ENCODE measurements around the gene MT1X.

Gene MT1X

DNA sequence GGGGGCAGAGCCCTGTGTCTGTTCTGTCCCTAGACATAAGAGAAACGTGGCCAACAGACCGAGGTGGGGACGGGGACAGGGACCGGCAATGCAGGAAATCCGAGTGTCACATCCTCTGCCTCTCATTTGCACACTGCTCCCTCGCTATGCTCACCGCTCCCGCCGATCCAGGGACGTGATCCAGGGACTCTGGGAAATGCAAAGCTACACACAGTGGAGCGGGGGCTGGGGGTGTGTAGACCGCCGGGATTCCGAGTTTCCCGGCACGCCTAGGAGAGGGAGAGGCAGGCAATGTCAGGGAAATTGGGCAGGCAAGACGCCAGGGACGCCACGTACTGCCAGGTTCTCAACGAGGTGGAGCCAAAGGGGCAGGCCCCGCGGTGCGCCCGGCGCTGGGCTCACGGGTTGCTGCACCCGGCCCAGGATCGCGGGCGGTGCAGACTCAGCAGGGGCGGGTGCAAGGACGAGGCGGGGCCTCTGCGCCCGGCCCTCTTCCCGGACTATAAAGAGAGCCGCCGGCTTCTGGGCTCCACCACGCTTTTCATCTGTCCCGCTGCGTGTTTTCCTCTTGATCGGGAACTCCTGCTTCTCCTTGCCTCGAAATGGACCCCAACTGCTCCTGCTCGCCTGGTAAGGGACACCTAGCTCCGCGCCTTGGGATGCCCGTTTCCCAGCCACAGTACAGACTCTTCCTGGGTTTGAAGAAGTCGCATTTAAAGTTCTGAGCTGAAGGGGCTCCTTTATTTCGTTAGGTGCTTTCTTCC, at the start of gene MT1X:
Gene MT1X, plus strand, starts transcription at position 532 of the 764 bp plus-strand sequence. Its CDS starts 71 bp downstream, at position 603.
- peak; percentile 90 for DNase-seq

DNA sequence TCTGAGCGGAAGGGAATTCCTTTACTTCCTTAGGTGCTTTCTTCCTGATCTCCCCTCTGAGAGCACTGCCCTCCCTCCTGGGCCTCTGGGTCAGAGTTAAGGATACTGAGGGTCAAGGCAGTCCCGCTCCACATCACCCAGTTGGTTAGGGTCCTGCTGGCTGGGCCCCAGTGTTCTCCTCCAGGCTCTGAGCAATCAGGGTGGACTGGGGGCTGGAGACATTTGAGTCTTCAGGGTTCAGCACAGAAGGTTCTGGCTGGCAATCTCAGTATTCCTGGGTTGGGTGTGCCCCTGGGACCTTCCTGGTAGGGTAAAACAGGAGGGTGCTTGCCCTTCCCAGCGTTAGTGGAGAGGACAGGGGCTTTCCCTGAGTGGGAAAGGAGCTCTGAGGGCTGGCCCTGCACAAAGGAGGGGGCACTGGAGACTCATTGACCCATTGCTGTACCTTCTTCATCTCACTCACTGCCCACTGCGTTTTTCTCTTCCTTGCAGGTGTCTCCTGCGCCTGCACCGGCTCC, 49.4 kb upstream of the MT1X start:
- no peak for DNase-seq

DNA sequence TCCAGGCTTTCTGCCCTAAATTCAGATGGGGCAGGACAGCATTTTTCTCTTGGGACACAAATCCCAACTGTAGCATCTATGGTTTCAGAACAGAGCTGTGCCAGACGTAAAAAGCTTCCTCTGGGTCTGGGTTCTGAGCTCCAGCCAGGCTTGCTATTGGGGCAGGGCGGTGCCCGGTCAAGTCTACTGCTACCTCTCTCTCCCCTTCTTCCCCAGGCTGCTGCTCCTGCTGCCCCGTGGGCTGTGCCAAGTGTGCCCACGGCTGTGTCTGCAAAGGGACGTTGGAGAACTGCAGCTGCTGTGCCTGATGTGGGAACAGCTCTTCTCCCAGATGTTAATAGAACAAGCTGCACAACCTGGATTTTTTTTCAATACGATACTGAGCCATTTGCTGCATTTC, 48.7 kb upstream of the MT1X start:
- no peak for DNase-seq

DNA sequence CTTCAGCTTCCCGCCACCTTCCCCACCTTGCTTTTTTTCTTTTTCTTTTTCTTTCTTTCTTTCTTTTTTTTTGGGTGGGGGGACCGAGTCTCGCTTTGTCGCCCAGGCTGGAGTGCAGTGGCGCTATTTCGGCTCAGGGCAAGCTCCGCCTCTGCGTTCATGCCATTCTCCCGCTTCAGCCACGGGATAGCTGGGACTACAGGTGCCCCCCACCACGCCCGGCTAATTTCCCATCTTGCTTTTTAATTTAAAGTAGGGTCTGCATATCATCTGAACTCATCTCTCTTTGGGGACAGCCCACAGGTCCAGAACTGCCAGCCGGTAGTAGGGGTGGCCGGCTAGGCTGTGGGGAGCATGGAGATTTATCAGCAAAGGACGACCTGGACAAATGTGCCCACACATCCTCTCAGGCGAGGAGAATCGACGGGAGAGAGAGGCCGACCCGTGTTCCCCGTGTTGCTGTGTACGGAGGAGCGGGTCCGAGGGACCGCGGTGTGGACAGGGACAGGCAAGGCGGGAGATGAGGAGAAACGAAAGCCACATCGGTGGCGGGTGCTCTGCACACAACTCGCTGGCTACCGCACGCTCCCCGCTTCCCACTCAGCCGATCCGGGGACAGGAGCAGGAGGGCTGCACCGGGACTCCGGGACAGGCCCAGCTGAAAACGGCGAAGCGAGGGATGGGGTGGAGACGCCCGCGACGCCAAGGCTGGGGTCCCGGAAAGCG, 47.4 kb upstream of the MT1X start:
- DNase-seq: no peak

DNA sequence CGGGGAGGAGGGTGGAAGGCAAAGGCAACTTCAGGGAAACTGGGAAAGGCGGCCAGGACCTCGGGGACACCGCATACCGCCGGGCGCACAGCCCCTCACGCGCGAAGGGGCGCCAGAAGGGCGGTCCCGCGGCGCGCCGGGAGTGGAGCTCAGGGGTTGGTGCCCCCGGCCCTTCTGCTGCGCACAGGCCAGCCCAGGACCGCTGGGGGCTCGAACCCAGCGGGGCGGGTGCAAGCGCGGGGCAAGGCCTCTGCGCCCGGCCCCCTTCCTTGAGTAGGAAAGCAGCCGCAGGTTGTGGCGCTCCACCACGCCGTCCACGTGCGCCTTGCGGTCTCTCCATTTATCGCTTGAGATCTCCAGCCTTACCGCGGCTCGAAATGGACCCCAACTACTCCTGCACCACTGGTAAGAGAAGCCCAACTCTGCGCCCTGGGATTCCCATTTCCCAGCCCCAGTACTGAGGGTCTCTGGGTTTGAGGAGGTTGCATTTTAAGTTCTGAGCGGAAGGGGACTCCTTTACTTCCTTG, 46.8 kb upstream of the MT1X start:
- DNase-seq: no peak

DNA sequence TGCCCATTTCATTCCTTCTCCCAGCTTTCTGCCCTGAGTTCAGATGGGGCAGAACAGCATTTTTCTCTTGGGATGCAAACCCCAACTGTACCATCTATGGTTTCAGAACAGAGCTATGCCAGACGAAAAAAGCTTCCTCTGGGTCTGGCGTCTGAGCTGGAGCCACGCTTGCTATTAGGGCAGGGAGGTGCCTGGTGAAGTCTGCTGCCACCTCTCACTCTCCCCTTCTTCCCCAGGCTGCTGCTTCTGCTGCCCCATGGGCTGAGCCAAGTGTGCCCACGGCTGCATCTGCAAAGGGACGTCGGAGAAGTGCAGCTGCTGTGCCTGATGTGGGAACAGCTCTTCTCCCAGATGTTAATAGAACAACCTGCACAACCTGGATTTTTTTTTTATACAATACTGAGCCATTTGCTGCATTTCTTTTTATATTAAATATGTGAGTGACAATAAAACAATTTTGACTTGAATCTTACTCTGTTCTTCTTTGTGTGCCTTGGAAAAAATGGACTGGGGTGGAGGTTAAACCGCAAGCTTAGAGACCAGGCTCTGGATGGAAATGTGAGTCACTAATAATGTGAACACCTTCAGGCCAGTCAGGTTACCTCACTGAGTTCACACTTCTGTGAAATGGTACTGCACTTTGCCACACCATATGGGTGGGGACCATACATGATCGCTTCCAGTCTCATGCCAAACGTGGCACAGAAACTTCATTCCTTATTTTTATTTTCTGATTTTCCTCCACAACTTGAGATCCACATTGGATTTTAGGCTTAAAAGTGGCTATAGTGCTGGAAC, 45.5 kb upstream of the MT1X start:
- no peak for DNase-seq

DNA sequence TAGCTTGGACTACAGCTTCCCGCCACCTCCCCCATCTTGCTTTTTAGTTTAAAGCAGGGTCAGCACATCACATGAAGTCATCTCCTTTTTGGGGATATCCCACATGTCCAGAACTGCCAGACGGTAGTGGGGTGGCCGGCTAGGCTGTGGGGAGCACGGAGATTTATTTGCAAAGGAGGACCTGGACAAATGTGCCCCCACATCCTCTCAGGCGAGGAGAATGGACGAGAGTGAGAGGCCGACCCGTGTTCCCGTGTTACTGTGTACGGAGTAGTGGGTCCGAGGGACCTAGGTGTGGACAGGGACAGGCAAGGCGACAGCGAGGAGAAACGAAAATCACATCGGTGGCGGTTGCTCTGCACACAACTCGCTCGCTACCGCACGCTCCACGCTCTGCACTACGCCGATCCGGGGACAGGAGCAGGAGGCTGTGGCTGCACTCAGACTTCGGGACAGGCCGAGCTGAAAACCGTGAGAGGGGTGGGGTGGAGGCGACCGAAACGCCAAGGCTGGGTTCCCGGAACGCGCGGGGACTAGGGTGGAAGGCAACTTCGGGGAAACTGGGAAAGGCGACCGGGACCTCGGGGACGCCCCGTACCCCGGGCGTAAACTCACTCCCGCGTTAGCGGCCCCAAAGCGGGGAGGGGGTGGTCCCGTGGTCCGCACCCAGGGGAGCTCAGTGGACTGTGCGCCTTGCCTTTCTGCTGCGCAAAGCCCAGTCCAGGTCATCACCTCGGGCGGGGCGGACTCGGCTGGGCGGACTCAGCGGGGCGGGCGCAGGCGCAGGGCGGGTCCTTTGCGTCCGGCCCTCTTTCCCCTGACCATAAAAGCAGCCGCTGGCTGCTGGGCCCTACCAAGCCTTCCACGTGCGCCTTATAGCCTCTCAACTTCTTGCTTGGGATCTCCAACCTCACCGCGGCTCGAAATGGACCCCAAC, 44.2 kb upstream of the MT1X start, which contains the start of gene MT1A:
Gene MT1A, plus strand, starts transcription at position 853 of the 937 bp plus-strand sequence. Its CDS starts 73 bp downstream, at position 926.
- DNase-seq: no peak

DNA sequence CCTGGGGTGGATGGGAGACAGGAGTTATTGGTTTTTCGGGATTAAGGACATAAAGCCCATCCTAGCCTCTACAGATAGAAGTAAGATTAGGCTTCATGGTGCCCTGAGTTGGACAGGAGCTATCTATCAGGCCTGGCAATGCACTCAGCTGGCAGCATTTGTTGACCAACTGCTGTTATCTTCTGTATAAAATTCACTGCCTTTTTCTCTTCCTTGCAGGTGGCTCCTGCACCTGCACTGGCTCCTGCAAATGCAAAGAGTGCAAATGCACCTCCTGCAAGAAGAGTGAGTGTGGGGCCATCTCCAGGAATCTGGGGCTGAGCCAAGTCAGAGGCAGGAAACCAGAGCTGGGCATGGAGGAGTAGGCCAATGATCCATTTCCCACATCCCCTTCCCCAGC, 43.2 kb upstream of the MT1X start:
- no peak for DNase-seq

DNA sequence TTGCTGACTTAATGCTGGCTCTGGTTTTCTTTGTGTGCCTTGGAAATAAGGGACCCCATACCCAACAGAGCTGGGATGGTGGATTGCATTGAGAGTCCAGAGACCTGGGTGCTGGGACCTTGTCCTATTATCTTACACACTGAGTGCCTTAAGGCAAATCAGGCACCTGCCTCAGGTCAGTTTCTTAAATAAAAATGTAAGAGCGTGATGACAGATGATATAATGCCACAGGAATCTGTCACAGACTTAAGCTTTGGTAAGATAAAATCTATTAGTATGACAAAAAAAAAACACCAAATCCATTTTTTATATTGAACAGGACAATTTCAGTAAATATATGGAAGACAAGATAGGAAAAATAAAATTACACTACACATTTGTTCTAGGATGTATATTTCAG, 42.2 kb upstream of the MT1X start:
- no peak for DNase-seq

DNA sequence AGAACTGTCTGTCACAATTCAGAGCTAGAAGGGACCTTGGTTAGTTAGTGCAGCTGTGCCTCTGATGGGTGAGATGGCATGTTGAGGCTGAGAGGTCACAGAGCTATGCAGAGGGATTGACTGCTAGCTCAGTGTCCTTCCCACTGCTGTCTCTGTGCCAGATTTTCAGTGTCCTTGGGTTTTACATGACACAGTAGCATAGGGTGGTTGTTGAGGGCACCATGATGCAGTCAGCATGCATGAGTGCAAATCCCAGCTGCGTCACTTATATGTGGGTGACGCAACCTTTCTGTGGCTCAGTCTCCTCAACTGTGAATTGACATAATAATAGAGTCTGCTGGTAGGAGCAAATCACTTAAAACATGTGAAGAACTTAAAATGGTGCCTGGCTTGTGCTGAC, 41.1 kb upstream of the MT1X start:
- DNase-seq: no peak

DNA sequence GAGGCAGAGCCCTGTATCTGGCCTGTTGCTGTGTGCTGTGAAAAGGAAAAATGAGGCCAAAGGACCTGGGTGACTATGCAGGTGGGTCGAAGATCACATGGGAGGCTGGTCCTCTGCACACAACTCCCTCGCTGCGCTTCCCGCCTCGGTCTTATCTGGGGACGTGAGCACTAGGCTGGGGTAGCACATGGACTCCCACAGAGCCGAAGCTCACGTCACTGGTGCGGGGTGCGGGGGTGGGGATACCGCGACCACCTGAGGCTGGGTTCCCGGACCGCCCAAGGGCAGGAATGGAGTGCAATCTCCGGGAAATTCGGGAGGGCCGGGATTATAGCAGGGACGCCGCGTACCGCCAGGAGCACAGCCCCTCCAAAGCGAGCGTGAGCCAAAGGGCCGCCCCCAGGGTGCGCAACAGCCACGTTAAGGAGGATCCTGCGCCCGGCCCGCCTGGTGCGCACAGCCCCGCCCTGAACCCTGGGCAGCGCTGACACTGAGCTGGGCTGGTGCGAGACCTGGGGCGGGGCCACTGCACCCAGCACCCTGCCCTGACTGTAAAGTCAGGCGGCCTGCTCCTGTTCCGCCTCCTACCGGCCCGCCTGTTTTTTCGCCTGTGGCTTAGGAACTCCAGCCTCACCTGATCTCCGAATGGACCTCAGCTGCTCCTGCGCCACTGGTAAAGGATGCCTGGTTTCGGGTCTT, 39.0 kb upstream of the MT1X start:
- peak; percentile 79 for DNase-seq

DNA sequence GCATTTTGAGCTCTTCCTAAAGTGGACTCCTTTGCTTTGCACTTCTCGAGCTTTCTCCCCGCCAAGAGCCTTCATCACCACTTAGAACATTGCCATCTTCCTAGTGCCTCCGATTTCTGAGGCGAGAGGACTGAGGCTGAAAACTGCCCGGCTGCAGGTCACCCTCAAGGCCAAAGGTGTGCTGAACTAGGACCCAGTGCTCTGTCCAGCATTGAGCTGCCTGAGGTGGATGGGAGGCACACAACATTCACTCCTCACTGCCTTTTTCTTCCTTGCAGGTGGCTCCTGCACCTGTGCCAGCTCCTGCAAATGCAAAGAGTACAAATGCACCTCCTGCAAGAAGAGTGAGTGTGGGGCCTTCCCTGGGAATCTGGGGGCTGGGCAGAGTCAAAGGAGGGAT, 38.4 kb upstream of the MT1X start:
- no peak for DNase-seq

DNA sequence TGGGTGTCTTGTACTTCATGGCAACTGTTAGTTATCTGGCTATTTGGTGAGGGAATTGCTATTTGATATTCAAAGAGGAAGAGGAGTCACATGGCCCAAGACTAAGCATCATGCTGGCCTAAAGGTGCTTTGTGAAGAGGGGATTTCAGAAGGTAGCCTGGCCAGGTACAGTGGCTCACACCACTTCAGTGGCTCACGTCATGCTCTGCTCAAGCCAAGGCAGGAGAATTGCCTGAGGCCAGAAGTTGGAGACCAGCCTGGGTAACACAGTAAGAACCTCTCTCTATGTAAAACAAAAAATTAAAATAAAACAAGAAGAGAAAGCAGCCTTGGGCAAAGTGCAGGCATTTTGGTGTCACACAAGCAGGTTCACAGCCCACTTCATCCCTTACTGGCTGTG, 37.0 kb upstream of the MT1X start:
- DNase-seq: no peak

DNA sequence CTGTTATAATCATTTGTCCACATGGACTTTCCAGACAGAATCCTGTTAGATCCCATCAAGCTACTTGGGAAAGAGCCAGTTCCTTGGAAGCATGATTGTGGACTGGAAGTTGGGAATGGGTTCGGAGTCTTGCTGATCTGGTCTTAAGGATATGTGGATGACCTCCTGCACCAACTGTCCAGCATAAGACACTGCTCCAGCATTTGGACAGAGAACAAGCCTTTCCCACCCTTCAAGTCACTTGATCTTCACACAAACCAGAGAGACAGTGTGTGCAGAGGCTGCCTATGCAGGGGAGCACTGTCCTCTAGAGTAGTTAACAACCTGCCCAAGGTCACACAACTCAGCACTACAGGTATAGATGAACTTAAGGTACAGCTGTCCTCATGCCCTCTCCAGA, 36.4 kb upstream of the MT1X start:
- no peak for DNase-seq

DNA sequence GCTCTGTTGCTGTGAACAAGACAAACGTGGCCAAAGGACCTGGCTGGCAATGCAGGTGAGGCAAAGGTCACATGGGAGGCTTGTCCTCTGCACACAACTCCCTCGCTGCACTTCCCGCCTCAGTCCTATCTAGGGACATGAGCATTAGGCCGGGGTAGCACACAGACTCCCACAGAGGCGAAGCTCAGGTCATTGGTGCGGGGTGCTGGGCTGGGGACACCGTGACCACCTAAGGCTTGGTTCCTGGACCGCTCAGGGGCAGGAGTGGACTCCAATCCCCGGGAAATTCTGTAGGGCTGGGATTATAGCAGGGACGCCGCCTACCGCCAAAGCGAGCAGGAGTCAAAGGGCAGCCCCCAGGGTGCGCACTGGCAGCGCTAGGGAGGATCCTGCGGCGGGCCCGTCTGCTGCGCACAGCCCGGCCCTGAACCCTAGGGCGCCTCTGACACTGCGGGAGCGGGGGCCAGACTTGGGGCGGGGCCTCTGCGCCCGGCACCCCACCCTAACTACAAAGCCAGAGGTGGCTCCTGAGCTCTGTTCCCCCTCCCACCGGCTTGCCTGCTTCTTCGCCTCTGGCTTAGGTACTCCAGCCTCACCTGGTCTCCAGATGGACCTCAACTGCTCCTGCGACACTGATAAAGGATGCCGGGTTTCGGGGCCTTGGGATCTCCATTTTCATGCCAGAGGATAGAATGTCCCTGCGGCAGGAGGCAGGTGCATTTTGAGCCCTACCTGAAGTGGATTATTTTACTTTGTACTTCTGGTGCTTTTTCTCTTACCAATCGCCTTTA, 34.4 kb upstream of the MT1X start:
- no peak for DNase-seq

DNA sequence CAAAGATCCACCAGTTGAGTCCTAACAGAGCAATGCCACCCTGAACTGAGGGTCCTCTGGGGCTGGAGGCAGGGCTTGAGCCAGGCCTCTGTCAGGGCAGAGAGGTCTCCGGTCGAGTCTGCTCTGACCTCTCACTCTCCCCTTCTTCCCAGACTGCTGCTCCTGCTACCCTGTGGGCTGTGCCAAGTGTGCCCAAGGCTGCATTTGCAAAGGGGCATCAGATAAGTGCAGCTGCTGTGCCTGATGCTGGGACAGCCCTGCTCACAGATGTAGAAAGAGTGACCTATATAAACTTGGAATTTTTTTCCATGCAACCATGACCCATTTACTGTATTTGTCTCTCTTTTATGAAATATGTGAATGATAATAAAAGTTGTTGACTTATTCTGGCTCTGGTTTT, 33.0 kb upstream of the MT1X start:
- DNase-seq: no peak

DNA sequence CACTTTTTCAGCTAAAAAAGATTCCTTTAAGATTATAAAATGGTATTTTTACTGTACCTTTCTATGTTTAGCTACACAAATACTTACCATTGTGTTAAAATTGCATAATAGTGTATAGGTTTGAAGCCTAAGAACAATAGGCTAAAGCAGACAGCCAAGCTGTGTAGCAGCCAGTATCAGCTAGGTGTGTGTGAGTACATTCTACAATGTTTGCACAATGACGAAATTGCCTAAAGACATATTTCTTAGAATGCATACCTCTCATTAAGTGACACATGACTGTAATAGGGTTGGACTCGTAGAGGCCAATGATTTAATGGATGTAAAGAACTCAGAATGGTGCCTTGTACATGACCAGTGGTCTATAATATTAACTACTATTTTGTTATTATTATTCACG, 32.5 kb upstream of the MT1X start:
- DNase-seq: no peak

DNA sequence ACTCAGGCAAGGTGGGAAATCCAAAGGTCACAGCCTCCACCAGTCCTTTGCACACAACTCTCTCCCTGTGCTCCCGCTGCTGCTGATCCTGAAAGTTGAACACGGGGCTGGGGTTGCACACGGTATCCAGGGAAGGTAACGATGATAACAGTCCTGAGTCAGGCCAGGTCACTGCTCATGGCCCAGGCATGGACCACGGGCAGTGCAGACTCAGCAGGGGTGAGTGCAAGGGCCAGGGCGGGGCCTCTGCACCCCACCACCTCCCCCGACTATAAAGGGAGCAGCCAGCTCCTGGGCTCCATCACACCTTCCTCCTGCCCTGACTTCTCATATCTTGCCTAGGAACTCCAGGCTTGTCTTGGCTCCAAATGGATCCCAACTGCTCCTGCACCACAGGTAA, 30.7 kb upstream of the MT1X start, which contains the start of gene MT1B:
Gene MT1B, plus strand, starts transcription at position 301 of the 400 bp plus-strand sequence. Its CDS starts 68 bp downstream, at position 369.
- DNase-seq: no peak

DNA sequence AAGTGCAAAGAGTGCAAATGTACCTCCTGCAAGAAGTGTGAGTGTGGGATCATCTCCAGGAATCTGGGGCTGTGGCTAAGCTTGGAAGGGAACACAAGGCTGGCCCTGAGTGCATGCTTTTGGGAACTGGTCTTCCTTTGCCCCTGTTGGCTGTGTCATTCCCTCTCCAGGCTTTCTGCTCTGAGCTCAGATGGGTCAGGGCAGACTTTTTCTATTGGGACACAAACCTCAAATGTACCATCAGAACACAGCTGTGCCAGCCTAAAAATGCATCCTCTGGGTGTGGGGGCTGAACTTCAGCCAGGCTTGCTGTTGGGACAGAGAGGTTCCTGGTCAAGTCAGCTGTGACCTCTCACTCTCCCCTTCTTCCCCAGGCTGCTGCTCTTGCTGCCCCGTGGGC, 29.7 kb upstream of the MT1X start:
- DNase-seq: no peak

DNA sequence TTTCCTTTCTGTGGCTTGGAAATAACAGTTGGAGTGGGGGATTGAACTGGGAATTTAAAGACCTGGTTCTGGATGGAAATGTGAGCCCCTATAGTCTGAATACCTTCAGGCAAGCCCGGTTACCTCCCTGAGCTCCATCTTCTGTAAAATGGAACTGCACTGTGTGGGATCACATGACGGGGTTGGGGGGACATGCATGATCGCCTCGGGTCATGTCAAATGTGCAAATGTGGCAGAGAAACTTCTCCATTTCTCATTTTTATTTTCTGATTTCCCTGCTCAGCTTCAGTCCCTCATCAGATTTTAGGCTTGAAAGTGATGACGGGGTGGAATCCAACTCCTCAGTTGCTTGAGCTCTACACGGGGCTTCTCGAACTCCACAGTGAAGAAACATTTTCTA, 29.1 kb upstream of the MT1X start:
- DNase-seq: no peak

Measured in activated naive CD4-positive, alpha-beta T cell treated with anti-CD3 and anti-CD28 coated beads, Interleukin-2, amount 50 U/mL, for 16 hours (primary cell).